Colonic mucosa (tissue), 4 donors: ENCODE results near the gene SMIM9. TPM values are rescaled to one million over a fixed set of nuclear protein-coding genes. Genes with fewer than 3 reads are reported as not detected.
"Not testable (repeated sequence)": the region's sequence is repeated elsewhere in the genome, so short reads cannot be mapped to it uniquely, and the experiment has no call there.

Experiments used
- DNase-seq: peaks from one replicate; pipeline ENCODE4 v3.0.0-alpha.2; 2020
- H3K27ac ChIP-seq: fragments of 200-600 bp; one replicate; pipeline ENCODE4 v1.8.0; 2021
- H3K27me3 ChIP-seq: fragments of 200-600 bp; one replicate; pipeline ENCODE4 v1.8.0; 2021
- H3K36me3 ChIP-seq: fragments of 200-600 bp; one replicate; pipeline ENCODE4 v1.8.0; 2021
- H3K4me1 ChIP-seq: fragments of 200-600 bp; one replicate; pipeline ENCODE4 v1.8.0; 2021; ENCODE audit warnings: mild to moderate bottlenecking
- H3K4me3 ChIP-seq: fragments of 200-600 bp; one replicate; pipeline ENCODE4 v1.8.0; 2021
- H3K9ac ChIP-seq, 2 donors: one replicate each; pipeline ENCODE4 v1.7.0; 2013; ENCODE audit warnings: control low read depth in 2 of 2, low read depth in 2 of 2, low read length in 2 of 2
- H3K9me3 ChIP-seq: fragments of 200-600 bp; one replicate; pipeline ENCODE4 v1.8.0; 2021
- intact Hi-C: fragments of 100-400 bp; cut with DNase I; formaldehyde crosslinking; loops from one replicate; pipeline ENCODE4 v1.14.1; 2022
- total RNA-seq, 2 donors: library from RNA; stranded (reverse); fragmentation: NEBNext Ultra II Directional in 1 of 2; extraction: Animal tissue kit (Norgen Biotek cat#: 25700) in 1 of 2; gene quantifications; one replicate each; pipeline ENCODE4 v1.2.1, GENCODE V29; 2021
- TF ChIP-seq, protein P1 (sequence below): fragments of 200-600 bp; IDR thresholded peaks from one replicate; pipeline ENCODE4 v1.8.0; 2022; ENCODE audit warnings: antibody characterized with exemption, mild to moderate bottlenecking
- donor health status: healthy.
- donor health status: DM: no; HTN: no; CAD: no.
- donor health status: DM: no; HTN: no; CAD: no.

Gene SMIM9
- total RNA-seq: not detected

- intact Hi-C loops: no loop called here
- TF ChIP-seq, protein P1, sequence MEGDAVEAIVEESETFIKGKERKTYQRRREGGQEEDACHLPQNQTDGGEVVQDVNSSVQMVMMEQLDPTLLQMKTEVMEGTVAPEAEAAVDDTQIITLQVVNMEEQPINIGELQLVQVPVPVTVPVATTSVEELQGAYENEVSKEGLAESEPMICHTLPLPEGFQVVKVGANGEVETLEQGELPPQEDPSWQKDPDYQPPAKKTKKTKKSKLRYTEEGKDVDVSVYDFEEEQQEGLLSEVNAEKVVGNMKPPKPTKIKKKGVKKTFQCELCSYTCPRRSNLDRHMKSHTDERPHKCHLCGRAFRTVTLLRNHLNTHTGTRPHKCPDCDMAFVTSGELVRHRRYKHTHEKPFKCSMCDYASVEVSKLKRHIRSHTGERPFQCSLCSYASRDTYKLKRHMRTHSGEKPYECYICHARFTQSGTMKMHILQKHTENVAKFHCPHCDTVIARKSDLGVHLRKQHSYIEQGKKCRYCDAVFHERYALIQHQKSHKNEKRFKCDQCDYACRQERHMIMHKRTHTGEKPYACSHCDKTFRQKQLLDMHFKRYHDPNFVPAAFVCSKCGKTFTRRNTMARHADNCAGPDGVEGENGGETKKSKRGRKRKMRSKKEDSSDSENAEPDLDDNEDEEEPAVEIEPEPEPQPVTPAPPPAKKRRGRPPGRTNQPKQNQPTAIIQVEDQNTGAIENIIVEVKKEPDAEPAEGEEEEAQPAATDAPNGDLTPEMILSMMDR: no peak
Measured at GRCh38 chrX:154834562-154834961, at the start of gene SMIM9. SMIM9 (minus strand) TSS chrX:154834662; CDS start chrX:154830856, 3,806 bp downstream.

GRCh38 chrX:154884069-154884468, 49.6 kb upstream of the SMIM9 start:
- H3K4me1 ChIP-seq, H3K36me3 ChIP-seq, H3K4me3 ChIP-seq, H3K27ac ChIP-seq, H3K27me3 ChIP-seq, H3K9me3 ChIP-seq, H3K9ac ChIP-seq, DNase-seq, intact Hi-C loops: not testable (repeated sequence)

More at GRCh38 chrX:154834562-154834961, at the start of gene SMIM9:
- Histone ChIP-seq H3K9me3 (no peaks in the 10 kb centered on the region), H3K9ac (no peak within 1 kb of the TSS), H3K4me1 (no peaks in the 10 kb centered on the region), H3K36me3 (no peaks in the 10 kb centered on the region), H3K4me3 (no peak within 1 kb of the TSS), H3K27me3 (no peaks in the 10 kb centered on the region), H3K27ac (no peak within 1 kb of the TSS)
- DNase-seq: no peak

- H3K9ac ChIP-seq: no peak overlapping the region
- H3K4me1 ChIP-seq: no peaks in the 10 kb centered on the region
- H3K27me3 ChIP-seq: no peaks in the 10 kb centered on the region
- no peak overlapping the region for H3K4me3 ChIP-seq
- H3K27ac ChIP-seq: no peak overlapping the region
- TF ChIP-seq, protein P1: no peak
- no peak for DNase-seq
- H3K9me3 ChIP-seq: no peaks in the 10 kb centered on the region
- intact Hi-C loops: no loop called here
- no peaks in the 10 kb centered on the region for H3K36me3 ChIP-seq
Measured at GRCh38 chrX:154873329-154873728, 38.9 kb upstream of the SMIM9 start.

GRCh38 chrX:154868522-154868921, 34.1 kb upstream of the SMIM9 start:
- H3K27ac ChIP-seq, H3K9me3 ChIP-seq, H3K9ac ChIP-seq, H3K36me3 ChIP-seq, H3K27me3 ChIP-seq, intact Hi-C loops, H3K4me1 ChIP-seq, DNase-seq, H3K4me3 ChIP-seq: not testable (repeated sequence)

DNA sequence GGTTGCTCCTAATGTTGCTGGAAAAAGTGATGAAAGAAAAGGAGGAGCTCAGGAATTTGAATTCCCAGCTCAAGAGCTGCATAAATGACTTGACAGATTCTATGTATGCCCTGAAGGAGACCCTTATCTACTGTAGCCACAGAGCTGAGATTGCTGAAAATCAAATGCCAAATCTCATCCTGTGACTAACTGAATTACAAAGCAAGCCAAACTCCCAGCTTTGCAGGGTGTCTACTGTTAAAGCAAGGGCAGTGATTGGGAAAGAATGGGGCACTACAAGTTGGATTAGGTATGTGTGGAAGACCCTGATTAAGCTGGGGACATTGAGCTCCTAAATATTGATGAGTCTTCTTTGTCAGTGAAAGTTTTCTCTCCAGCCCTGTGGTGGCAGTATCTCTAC, 20.8 kb upstream of the SMIM9 start:
- Histone ChIP-seq H3K27ac (no peak overlapping the region), H3K36me3 (no peaks in the 10 kb centered on the region), H3K9me3 (no peaks in the 10 kb centered on the region), H3K9ac (no peak overlapping the region), H3K4me1 (no peaks in the 10 kb centered on the region), H3K4me3 (no peak overlapping the region), H3K27me3 (no peaks in the 10 kb centered on the region)
- no peak for DNase-seq
- intact Hi-C loops: no loop called here
- TF ChIP-seq, protein P1: no peak

GRCh38 chrX:154850957-154851611, 16.6 kb upstream of the SMIM9 start:
- intact Hi-C loops: no loop called here
- H3K4me3 ChIP-seq: no peak overlapping the region
- no peak for DNase-seq
- H3K27ac ChIP-seq: no peak overlapping the region
- no peak overlapping the region for H3K9ac ChIP-seq
- no peaks in the 10 kb centered on the region for H3K9me3 ChIP-seq
- no peaks in the 10 kb centered on the region for H3K36me3 ChIP-seq
- H3K4me1 ChIP-seq: no peaks in the 10 kb centered on the region
- TF ChIP-seq, protein P1: no peak
- H3K27me3 ChIP-seq: no peaks in the 10 kb centered on the region
